D721Med (cell line): ENCODE data around the gene SLX9.

ENCODE experiments used
- DNase-seq: peaks from one replicate; pipeline ENCODE4 v3.0.0; 2011; ENCODE audit warnings: low spot score; ENCODE audit not compliant: insufficient read length
- FAIRE-seq: peaks from 2 replicates; lab custom pipeline; 2011; peaks lifted over from hg19 to GRCh38; lab: Jason Lieb, UNC
- TF ChIP-seq, protein P1 (sequence below): IDR thresholded peaks from 2 replicates; pipeline ENCODE4 v1.5.1; 2012; ENCODE audit warnings: mild to moderate bottlenecking, control low read depth; ENCODE audit not compliant: insufficient read depth; ENCODE audit errors: missing control alignments

SLX9 gene

DNA sequence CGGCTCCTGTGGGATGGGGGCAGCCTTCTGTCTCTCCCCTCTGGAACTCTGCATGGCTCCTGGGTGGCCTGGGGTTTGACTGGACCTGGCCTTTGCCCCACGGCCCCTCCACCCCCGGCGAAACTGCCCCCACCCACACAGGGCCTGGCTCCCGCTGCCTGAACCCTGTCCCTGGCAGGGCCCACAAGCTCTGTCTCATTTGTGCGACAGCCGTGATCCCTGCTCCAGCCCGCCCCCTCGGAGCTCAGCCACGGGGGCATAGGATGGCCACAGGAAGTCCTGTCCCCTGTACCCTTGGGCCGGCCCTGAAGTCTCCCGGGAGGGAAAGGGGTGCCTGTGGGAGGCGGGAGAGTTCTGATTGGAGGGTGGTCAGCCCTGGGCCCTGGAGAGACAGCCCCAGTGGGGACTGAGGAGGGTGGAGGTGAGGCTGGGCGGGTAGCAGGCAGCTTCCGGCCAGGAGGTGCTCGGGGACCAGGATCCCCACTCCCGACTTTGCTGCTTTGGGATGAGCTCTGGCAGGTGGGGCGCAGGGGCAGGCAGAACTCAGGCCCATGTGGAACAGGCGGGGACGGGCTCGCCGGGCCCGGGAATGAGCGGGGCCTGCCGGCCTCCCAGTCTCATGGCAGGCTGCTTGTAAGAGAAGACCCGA is 45.1 kb downstream of the SLX9 start:
- TF ChIP-seq, protein P1, sequence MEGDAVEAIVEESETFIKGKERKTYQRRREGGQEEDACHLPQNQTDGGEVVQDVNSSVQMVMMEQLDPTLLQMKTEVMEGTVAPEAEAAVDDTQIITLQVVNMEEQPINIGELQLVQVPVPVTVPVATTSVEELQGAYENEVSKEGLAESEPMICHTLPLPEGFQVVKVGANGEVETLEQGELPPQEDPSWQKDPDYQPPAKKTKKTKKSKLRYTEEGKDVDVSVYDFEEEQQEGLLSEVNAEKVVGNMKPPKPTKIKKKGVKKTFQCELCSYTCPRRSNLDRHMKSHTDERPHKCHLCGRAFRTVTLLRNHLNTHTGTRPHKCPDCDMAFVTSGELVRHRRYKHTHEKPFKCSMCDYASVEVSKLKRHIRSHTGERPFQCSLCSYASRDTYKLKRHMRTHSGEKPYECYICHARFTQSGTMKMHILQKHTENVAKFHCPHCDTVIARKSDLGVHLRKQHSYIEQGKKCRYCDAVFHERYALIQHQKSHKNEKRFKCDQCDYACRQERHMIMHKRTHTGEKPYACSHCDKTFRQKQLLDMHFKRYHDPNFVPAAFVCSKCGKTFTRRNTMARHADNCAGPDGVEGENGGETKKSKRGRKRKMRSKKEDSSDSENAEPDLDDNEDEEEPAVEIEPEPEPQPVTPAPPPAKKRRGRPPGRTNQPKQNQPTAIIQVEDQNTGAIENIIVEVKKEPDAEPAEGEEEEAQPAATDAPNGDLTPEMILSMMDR = no peak
- FAIRE-seq (no peak), DNase-seq (no peak)

DNA sequence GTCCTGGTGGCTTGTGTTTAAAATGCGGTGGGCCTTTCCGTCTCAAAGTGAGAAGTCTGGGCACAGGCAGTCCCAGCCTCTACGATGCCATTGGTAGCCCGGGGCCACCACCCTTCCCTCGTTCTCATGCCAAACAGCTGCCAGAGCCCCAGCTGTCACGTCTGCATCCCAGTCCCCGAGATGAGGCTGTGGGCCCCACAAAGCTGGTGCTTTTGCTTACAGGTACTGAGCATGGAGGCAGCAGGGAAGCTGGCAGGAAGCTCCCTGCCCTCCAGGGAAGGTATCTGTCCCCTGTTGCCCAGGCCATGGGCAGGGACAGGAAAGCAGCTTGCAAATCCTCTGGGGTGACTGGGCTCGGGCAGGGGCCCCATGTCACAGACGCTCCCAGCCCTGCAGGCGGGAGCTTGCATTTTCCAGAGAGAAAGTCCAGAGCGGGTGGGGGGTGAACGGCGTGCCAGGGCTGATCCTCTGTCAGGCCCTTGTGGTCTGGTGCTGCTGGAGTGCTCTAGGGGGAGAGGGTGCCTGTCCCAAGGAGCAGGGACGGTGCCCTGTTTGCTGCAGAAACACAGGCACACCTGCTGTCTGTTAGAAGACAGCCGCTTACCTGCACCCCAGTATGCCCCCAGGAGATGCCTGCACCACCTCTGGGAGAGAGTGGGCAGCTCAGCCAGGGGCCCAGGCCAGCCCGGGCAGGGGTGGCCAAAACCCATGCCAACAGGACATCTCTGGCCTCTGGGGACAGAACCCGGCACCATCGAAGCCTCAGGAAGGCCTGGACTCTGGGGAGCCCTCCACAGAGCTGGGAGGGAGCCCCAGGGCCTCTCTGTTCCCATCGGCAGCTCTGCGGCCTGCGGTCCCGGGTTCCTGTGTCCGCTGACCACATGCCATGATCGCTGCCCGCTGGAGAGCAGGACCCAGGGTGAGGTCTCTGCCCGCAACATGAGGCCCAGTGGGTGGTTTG is 45.9 kb downstream of the SLX9 start:
- TF ChIP-seq, protein P1 = no peak
- no peak for FAIRE-seq

DNA sequence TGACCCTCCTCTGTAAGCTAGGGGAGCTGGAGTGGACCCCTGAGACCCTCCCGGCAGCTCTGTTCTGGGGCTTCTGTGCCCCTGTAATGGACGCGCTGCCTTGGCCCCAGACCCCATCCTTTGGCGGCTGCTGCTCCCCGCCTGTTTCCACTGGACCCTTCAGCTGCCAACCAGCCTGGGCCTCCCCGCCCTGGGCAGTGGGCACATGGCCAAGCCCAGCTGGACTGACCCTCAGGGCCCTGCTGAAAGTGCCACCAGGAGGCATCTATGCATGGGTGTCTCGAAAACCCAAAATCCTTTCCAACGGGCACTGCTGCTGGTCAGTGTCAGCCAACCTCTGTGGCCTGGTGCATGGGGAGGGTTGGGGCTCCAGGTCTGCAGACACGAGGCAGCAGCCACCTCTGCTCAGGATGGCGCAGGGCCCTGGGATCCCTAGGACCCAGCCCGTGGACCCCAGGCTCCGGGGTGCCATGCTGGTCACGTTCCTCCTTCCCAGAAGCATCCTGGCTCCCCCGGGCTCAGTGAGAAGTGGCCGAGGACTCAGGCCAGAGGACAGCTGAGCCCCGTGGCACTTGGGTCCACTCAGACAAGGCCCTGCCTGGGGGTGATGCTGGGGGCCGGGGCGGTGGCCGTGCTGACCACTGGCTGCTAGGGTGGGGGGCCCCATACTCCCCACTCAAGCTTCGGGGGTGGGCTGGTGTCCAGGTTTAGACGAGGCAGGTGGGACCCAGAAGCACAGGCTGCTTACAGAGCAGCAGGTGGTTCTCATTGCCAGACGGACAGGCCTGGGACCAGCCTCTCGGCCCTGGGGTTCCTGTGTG is 46.9 kb downstream of the SLX9 start:
- FAIRE-seq (no peak), DNase-seq (no peak)
- TF ChIP-seq, protein P1 = no peak

More for the DNA sequence above, 45.9 kb downstream of the SLX9 start:
- DNase-seq = no peak

DNA sequence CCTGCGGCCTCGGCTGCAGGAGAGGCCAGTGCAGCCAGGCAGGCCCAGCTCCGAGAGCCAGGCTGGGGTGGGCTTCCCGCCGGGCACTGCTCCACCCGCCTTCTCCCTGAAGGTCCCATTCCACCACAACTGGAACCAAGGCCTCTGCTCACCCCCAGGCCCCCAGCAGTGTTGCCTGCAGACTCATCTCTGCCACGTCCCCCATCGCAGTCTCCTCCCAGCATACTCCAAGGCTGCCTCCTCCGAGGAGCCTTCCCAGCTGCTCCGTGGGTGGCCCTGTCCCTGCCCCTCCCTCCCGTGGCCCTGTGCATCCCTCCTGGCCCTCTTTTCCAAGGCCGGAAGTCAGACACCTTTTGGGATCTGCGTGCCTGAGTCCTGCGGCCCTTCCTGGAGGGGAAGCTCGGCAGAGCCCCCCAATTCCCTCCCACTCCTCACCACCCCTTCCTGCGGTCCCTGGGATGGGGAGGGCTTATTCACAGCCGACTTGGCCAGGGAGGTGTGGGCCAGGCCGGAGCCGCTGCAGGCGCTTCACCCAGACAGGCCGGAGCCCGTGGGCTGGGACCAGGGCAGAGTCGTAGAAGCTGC is 47.6 kb downstream of the SLX9 start:
- FAIRE-seq = no peak
- TF ChIP-seq, protein P1 = no peak

DNA sequence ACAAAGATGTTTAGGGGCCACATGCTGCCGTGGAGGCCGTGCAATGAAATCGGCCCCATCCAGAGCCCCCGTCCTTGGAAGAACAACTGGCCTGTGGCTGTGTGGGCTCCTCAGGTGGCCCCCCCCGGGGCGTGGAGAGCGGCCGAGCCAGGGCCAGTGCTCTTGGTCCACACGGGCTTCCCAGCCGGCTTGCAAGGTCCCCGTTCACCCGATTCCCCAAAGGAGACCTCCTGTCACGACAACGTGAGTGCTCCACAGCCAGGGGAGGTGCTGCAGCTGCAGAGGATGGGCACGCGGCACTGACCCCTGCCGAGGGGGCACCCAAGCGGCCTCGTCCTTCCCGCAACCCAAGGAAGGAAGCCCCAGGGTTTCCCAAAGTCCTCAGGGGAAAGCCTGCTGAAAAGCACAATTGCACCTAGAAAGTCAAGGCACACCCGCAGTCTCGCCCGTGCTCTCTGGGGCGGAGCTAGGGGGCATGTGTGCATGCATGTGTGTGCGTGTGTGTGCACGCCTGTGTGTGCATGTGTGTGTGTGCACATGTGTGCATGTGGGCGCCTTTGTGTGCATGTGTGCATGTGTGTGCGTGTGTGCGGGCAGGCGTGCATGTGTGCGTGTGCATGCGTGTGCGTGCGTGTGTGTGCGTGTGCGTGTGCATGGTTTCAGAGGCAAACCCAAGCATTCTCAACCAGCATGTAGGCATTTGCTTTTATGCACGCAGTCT is 48.2 kb downstream of the SLX9 start:
- DNase-seq (no peak), FAIRE-seq (no peak)
- TF ChIP-seq, protein P1 = no peak

More for the DNA sequence above, 47.6 kb downstream of the SLX9 start:
- DNase-seq = no peak
